ENCODE results near the gene FOXO6. TPM values are rescaled to one million over a fixed set of nuclear protein-coding genes. Genes with fewer than 3 reads are reported as not detected.

FOXO6 gene
- polyA plus RNA-seq, 2 donors = 0.15 to 0.28 TPM

GRCh38 chr1:41387667-41388091 lies 26.4 kb downstream of the FOXO6 start:
- no peaks in the 10 kb centered on the region for H3K9me3 ChIP-seq (ENCODE audit: control insufficient read depth in 2 of 2, insufficient read depth in 1 of 2, low read depth in 1 of 2, low read length in 1 of 2)
- H3K4me1 ChIP-seq (ENCODE audit: control insufficient read depth in 2 of 2, insufficient read depth in 2 of 2, low read length in 1 of 2) = peaks cover 12 to 15% of the 10 kb centered on the region in 2 donors
- no peak overlapping the region for H3K4me3 ChIP-seq (ENCODE audit: low read depth in 1 of 2, low read length in 2 of 2)
- H3K27me3 ChIP-seq (ENCODE audit: control insufficient read depth in 1 of 2, insufficient read depth in 2 of 2, low read length in 2 of 2) = no peaks in the 10 kb centered on the region
- peak overlapping the region in 1 of 2 donors; percentile 33 for H3K27ac ChIP-seq (ENCODE audit: low read depth in 2 of 2, low read length in 1 of 2)
- H3K36me3 ChIP-seq (ENCODE audit: control insufficient read depth in 2 of 2, insufficient read depth in 2 of 2, low read length in 1 of 2) = no peaks in the 10 kb centered on the region
- 7 to 9% methylated on average over 10 of the region's 10 CpGs for WGBS, 2 donors

DNA sequence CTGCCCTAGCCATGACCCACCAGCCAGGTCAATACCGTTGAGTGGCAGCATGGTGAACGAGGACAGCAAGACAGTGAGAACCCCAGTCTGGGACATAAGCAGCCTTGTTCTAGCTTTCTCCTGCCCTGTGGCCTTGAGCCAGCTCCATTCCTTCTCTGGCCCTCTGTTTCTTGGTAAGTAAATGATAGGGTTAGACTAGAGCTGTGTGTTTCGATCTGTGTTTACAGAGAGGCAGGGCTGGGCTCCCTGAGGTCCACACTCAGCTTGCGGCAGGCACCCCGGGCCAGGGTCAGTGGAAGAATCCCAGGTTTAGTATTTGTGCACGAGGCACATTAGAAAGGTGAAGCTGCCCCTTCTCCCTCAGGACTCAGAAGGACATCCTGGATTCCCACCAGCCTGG lies 27.3 kb downstream of the FOXO6 start:
- H3K27me3 ChIP-seq (ENCODE audit: control insufficient read depth in 1 of 2, insufficient read depth in 2 of 2, low read length in 2 of 2) = no peaks in the 10 kb centered on the region
- H3K4me1 ChIP-seq (ENCODE audit: control insufficient read depth in 2 of 2, insufficient read depth in 2 of 2, low read length in 1 of 2) = peaks cover 10 to 15% of the 10 kb centered on the region in 2 donors
- no peak overlapping the region for H3K27ac ChIP-seq (ENCODE audit: low read depth in 2 of 2, low read length in 1 of 2)
- WGBS, 2 donors = 55 to 63% methylated on average over 6 of the region's 6 CpGs
- H3K4me3 ChIP-seq (ENCODE audit: low read depth in 1 of 2, low read length in 2 of 2) = no peak overlapping the region
- H3K9me3 ChIP-seq (ENCODE audit: control insufficient read depth in 2 of 2, insufficient read depth in 1 of 2, low read depth in 1 of 2, low read length in 1 of 2) = no peaks in the 10 kb centered on the region
- H3K36me3 ChIP-seq (ENCODE audit: control insufficient read depth in 2 of 2, insufficient read depth in 2 of 2, low read length in 1 of 2) = no peaks in the 10 kb centered on the region

GRCh38 chr1:41389009-41389408 lies 27.8 kb downstream of the FOXO6 start:
- WGBS, 2 donors = 74 to 79% methylated on average over 2 of the region's 2 CpGs
- Histone ChIP-seq H3K27ac (ENCODE audit: low read depth in 2 of 2, low read length in 1 of 2) (no peak overlapping the region), H3K27me3 (ENCODE audit: control insufficient read depth in 1 of 2, insufficient read depth in 2 of 2, low read length in 2 of 2) (no peaks in the 10 kb centered on the region), H3K9me3 (ENCODE audit: control insufficient read depth in 2 of 2, insufficient read depth in 1 of 2, low read depth in 1 of 2, low read length in 1 of 2) (no peaks in the 10 kb centered on the region), H3K4me1 (ENCODE audit: control insufficient read depth in 2 of 2, insufficient read depth in 2 of 2, low read length in 1 of 2) (peaks cover 10 to 15% of the 10 kb centered on the region in 2 donors), H3K36me3 (ENCODE audit: control insufficient read depth in 2 of 2, insufficient read depth in 2 of 2, low read length in 1 of 2) (no peaks in the 10 kb centered on the region), H3K4me3 (ENCODE audit: low read depth in 1 of 2, low read length in 2 of 2) (no peak overlapping the region)

GRCh38 chr1:41390166-41390565 lies 28.9 kb downstream of the FOXO6 start:
- Histone ChIP-seq H3K27me3 (ENCODE audit: control insufficient read depth in 1 of 2, insufficient read depth in 2 of 2, low read length in 2 of 2) (no peaks in the 10 kb centered on the region), H3K4me1 (ENCODE audit: control insufficient read depth in 2 of 2, insufficient read depth in 2 of 2, low read length in 1 of 2) (peaks cover 10 to 15% of the 10 kb centered on the region in 2 donors), H3K4me3 (ENCODE audit: low read depth in 1 of 2, low read length in 2 of 2) (no peak overlapping the region), H3K9me3 (ENCODE audit: control insufficient read depth in 2 of 2, insufficient read depth in 1 of 2, low read depth in 1 of 2, low read length in 1 of 2) (no peaks in the 10 kb centered on the region), H3K27ac (ENCODE audit: low read depth in 2 of 2, low read length in 1 of 2) (no peak overlapping the region), H3K36me3 (ENCODE audit: control insufficient read depth in 2 of 2, insufficient read depth in 2 of 2, low read length in 1 of 2) (no peaks in the 10 kb centered on the region)
- 88 to 92% methylated on average over 10 of the region's 10 CpGs for WGBS, 2 donors

- 91 to 100% methylated on average over 1 of the region's 1 CpG for WGBS, 2 donors
- Histone ChIP-seq H3K27ac (ENCODE audit: low read depth in 2 of 2, low read length in 1 of 2) (no peak overlapping the region), H3K4me1 (ENCODE audit: control insufficient read depth in 2 of 2, insufficient read depth in 2 of 2, low read length in 1 of 2) (peaks cover 7 to 14% of the 10 kb centered on the region in 2 donors), H3K27me3 (ENCODE audit: control insufficient read depth in 1 of 2, insufficient read depth in 2 of 2, low read length in 2 of 2) (no peaks in the 10 kb centered on the region), H3K4me3 (ENCODE audit: low read depth in 1 of 2, low read length in 2 of 2) (no peak overlapping the region), H3K9me3 (ENCODE audit: control insufficient read depth in 2 of 2, insufficient read depth in 1 of 2, low read depth in 1 of 2, low read length in 1 of 2) (no peaks in the 10 kb centered on the region), H3K36me3 (ENCODE audit: control insufficient read depth in 2 of 2, insufficient read depth in 2 of 2, low read length in 1 of 2) (no peaks in the 10 kb centered on the region)
Measured at GRCh38 chr1:41390573-41390972, 29.3 kb downstream of the FOXO6 start.

DNA sequence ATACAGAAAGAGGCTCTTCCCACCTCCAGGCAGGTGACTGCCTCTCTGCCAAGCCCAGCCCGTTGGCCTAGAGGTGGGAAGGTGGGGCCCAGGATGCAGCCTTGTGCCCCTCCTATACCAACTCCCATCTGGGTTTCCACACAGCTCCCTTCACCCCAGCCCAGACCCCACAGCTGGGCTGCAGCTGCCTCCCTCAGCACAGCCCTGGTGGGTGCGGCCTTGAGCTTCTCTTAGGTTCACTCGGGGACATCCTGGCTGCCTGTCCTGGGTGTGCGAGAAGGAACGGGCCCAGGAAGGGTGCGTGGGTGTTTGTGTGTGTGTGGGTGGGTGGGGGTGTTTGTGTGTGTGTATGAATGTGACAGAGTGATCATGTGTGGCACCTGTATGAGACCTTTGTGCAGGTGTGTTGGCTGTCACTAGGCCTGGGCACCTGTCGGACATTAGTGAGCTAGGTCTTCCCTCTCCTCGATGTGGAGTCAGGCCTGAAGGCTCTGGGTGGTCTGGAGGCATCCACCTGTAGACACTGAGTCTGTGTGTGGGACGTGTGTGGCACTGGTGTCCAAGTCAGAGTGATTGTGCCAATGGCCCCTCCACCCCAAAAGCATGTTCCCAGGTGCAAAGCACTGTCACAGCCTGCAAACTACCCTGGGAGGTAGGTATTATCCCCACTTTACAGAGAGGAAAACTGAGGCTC lies 30.7 kb downstream of the FOXO6 start:
- Histone ChIP-seq H3K36me3 (ENCODE audit: control insufficient read depth in 2 of 2, insufficient read depth in 2 of 2, low read length in 1 of 2) (no peaks in the 10 kb centered on the region), H3K9me3 (ENCODE audit: control insufficient read depth in 2 of 2, insufficient read depth in 1 of 2, low read depth in 1 of 2, low read length in 1 of 2) (no peaks in the 10 kb centered on the region), H3K4me1 (ENCODE audit: control insufficient read depth in 2 of 2, insufficient read depth in 2 of 2, low read length in 1 of 2) (peaks cover 4 to 13% of the 10 kb centered on the region in 2 donors), H3K27ac (ENCODE audit: low read depth in 2 of 2, low read length in 1 of 2) (no peak overlapping the region), H3K4me3 (ENCODE audit: low read depth in 1 of 2, low read length in 2 of 2) (no peak overlapping the region), H3K27me3 (ENCODE audit: control insufficient read depth in 1 of 2, insufficient read depth in 2 of 2, low read length in 2 of 2) (no peaks in the 10 kb centered on the region)
- 50 to 52% methylated on average over 9 of the region's 9 CpGs for WGBS, 2 donors

DNA sequence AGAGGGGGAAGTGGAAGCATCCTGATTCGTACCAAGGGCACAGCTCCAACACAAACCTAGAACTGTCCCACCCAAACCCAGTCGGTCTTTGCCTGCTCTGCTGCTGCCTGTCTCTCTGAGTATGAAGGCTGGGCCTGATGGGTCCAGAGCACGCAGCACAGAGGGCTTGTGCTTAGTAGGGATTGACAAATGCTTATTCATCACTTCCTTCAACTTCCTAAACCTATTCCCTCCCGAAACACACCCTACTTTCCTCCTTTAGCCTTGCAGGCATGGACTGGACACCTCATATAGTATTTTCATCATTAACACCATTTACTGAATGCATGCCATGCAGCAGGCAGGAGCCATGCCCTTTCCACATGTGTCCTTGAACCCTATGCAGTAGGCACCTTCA lies 31.3 kb downstream of the FOXO6 start:
- Histone ChIP-seq H3K27ac (ENCODE audit: low read depth in 2 of 2, low read length in 1 of 2) (no peak overlapping the region), H3K9me3 (ENCODE audit: control insufficient read depth in 2 of 2, insufficient read depth in 1 of 2, low read depth in 1 of 2, low read length in 1 of 2) (no peaks in the 10 kb centered on the region), H3K27me3 (ENCODE audit: control insufficient read depth in 1 of 2, insufficient read depth in 2 of 2, low read length in 2 of 2) (no peaks in the 10 kb centered on the region), H3K36me3 (ENCODE audit: control insufficient read depth in 2 of 2, insufficient read depth in 2 of 2, low read length in 1 of 2) (no peaks in the 10 kb centered on the region), H3K4me1 (ENCODE audit: control insufficient read depth in 2 of 2, insufficient read depth in 2 of 2, low read length in 1 of 2) (peaks cover 2 to 8% of the 10 kb centered on the region in 2 donors), H3K4me3 (ENCODE audit: low read depth in 1 of 2, low read length in 2 of 2) (no peak overlapping the region)
- WGBS, 2 donors = 66 to 74% methylated on average over 4 of the region's 4 CpGs

- Histone ChIP-seq H3K4me3 (ENCODE audit: low read depth in 1 of 2, low read length in 2 of 2) (no peak overlapping the region), H3K27ac (ENCODE audit: low read depth in 2 of 2, low read length in 1 of 2) (no peak overlapping the region), H3K36me3 (ENCODE audit: control insufficient read depth in 2 of 2, insufficient read depth in 2 of 2, low read length in 1 of 2) (no peaks in the 10 kb centered on the region), H3K9me3 (ENCODE audit: control insufficient read depth in 2 of 2, insufficient read depth in 1 of 2, low read depth in 1 of 2, low read length in 1 of 2) (no peaks in the 10 kb centered on the region), H3K27me3 (ENCODE audit: control insufficient read depth in 1 of 2, insufficient read depth in 2 of 2, low read length in 2 of 2) (no peaks in the 10 kb centered on the region), H3K4me1 (ENCODE audit: control insufficient read depth in 2 of 2, insufficient read depth in 2 of 2, low read length in 1 of 2) (peaks cover 0 to 4% of the 10 kb centered on the region in 2 donors)
- 74 to 77% methylated on average over 6 of the region's 6 CpGs for WGBS, 2 donors
Measured at GRCh38 chr1:41393716-41394368, 32.6 kb downstream of the FOXO6 start.

DNA sequence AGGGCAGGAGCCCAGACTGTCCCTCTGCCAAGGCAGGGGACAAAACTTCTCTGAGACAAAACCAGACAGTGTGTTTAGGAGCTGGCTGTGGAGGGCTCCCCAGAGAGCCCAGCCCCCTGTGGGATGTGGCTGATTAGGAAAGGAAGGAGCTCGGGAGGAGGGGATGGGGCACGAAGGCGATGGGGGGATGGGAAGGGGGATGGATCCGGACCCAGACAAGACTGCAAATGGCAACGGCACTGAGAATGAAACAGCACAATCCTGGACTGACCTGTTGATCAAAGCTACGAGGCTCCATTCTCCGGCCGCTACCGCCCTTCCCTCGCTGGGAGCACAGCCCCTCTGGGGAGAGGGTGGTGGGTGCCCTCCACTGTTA lies 33.1 kb downstream of the FOXO6 start:
- no peaks in the 10 kb centered on the region for H3K27me3 ChIP-seq (ENCODE audit: control insufficient read depth in 1 of 2, insufficient read depth in 2 of 2, low read length in 2 of 2)
- no peak overlapping the region for H3K4me3 ChIP-seq (ENCODE audit: low read depth in 1 of 2, low read length in 2 of 2)
- 78 to 79% methylated on average over 10 of the region's 10 CpGs for WGBS, 2 donors
- no peak overlapping the region for H3K27ac ChIP-seq (ENCODE audit: low read depth in 2 of 2, low read length in 1 of 2)
- peaks cover 0 to 4% of the 10 kb centered on the region in 2 donors for H3K4me1 ChIP-seq (ENCODE audit: control insufficient read depth in 2 of 2, insufficient read depth in 2 of 2, low read length in 1 of 2)
- H3K9me3 ChIP-seq (ENCODE audit: control insufficient read depth in 2 of 2, insufficient read depth in 1 of 2, low read depth in 1 of 2, low read length in 1 of 2) = no peaks in the 10 kb centered on the region
- no peaks in the 10 kb centered on the region for H3K36me3 ChIP-seq (ENCODE audit: control insufficient read depth in 2 of 2, insufficient read depth in 2 of 2, low read length in 1 of 2)
